ENCODE data around the gene MOB3A.

Gene MOB3A

DNA sequence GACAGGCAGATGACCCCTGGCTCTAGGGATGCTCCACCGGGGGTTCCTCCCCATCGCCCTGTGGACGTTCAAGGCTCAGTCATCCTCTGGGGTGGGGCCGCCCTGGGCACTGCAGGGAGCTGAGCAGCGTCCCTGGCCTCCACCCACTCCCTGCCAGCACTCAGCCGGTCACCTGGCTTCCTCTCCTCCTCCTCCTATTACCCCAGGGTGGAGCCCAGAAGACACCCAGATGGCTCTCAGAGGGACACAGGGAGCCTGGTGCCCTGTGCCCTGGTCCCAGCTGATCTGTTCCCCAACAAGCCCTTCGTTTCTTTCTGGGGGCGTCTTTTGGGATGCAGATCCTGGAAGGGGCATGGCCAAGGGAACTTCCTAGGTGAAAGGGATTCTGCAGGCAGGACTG, 41.4 kb downstream of the MOB3A start:
- no peak overlapping the region for H3K4me3 ChIP-seq (ENCODE audit: low read length)
- H3F3A ChIP-seq (ENCODE audit: insufficient read depth, low read length), result peaks cover 12% of the 10 kb centered on the region; the same call in 1 of the 2 replicates
- no peak overlapping the region for H3K4me2 ChIP-seq (ENCODE audit: low read depth, low read length)
- H3K9me3 ChIP-seq (replicated peaks; ENCODE audit: insufficient read depth, low read length), result no peaks in the 10 kb centered on the region
- TF ChIP-seq EZH2 (optimal IDR thresholded peaks at IDR 0.05; ENCODE audit: low read depth, low read length) (no peak), EZH2phosphoT487 (IDR thresholded peaks at IDR 0.05; ENCODE audit: low read length) (no peak), CTCF (IDR thresholded peaks at IDR 0.05; ENCODE audit: low read length) (no peak)
- peaks cover 25% of the 10 kb centered on the region for H3K4me1 ChIP-seq (ENCODE audit: low read length)
- no peak overlapping the region for H3K9ac ChIP-seq (ENCODE audit: low read length)
- no peak overlapping the region for H3K27ac ChIP-seq (ENCODE audit: low read length)
- H4K20me1 ChIP-seq (ENCODE audit: insufficient read depth, low read length), result no peaks in the 10 kb centered on the region
- no peak overlapping the region for H2AFZ ChIP-seq (ENCODE audit: low read length)
- no peaks in the 10 kb centered on the region for H3K27me3 ChIP-seq (replicated peaks; ENCODE audit: insufficient read depth, low read length)
- DNase-seq, result no peak
- peaks cover 14% of the 10 kb centered on the region for H3K79me2 ChIP-seq (ENCODE audit: low read length)
- no peaks in the 10 kb centered on the region for H3K36me3 ChIP-seq (replicated peaks; ENCODE audit: insufficient read depth, low read length)
- no peaks in the 10 kb centered on the region for H3K9me2 ChIP-seq (replicated peaks; ENCODE audit: insufficient read depth, low read length)

DNA sequence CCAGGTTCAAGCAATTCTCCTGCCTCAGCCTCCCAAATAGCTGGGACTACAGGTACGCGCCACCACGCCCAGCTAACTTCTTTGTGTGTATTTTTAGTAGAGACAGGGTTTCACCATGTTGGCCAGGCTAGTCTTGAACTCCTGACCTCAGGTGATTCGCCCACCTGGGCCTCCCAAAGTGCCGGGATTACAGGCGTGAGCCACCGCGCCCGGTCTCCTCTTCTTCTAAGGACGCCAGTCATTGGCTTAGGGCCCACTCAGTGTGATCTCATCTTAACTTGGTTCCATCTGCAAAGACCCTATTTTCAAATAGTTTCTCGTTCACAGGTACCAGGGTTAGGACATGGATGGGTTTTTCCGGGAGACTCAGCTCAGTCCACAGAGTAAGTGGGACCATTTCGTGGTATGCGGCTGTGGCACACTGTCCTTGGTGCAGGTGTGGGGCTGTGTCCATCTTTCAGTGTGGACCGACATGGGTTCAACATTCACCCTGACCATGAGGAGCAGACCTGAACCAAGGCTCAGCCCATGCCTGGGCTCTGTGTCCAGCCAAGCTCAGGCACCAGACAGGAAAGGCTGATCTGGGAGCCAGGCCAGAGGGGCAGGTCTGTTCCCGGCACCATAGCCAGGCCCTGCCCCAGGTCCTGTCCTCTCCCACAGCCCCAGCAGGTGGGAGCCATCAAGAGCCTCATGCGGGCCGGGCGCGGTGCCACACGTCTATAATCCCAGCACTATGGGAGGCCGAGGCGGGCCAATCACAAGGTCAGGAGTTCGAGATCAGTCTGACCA, 42.3 kb downstream of the MOB3A start:
- no peaks in the 10 kb centered on the region for H3K36me3 ChIP-seq (replicated peaks; ENCODE audit: insufficient read depth, low read length)
- TF ChIP-seq CTCF (IDR thresholded peaks at IDR 0.05; ENCODE audit: low read length) (no peak), EZH2phosphoT487 (IDR thresholded peaks at IDR 0.05; ENCODE audit: low read length) (no peak), EZH2 (optimal IDR thresholded peaks at IDR 0.05; ENCODE audit: low read depth, low read length) (no peak)
- H4K20me1 ChIP-seq (ENCODE audit: insufficient read depth, low read length), result peaks cover 8% of the 10 kb centered on the region; the same call in 1 of the 2 replicates
- DNase-seq, result no peak
- H3K27me3 ChIP-seq (replicated peaks; ENCODE audit: insufficient read depth, low read length), result no peaks in the 10 kb centered on the region
- no peak overlapping the region for H3K4me2 ChIP-seq (ENCODE audit: low read depth, low read length)
- H3K79me2 ChIP-seq (ENCODE audit: low read length), result peaks cover 20% of the 10 kb centered on the region
- H3K9me2 ChIP-seq (replicated peaks; ENCODE audit: insufficient read depth, low read length), result no peaks in the 10 kb centered on the region
- peaks cover 32% of the 10 kb centered on the region for H3K4me1 ChIP-seq (ENCODE audit: low read length)
- H3K9ac ChIP-seq (ENCODE audit: low read length), result no peak overlapping the region
- no peak overlapping the region for H3K4me3 ChIP-seq (ENCODE audit: low read length)
- no peaks in the 10 kb centered on the region for H3K9me3 ChIP-seq (replicated peaks; ENCODE audit: insufficient read depth, low read length)
- H2AFZ ChIP-seq (ENCODE audit: low read length), result no peak overlapping the region
- H3K27ac ChIP-seq (ENCODE audit: low read length), result no peak overlapping the region
- peaks cover 12% of the 10 kb centered on the region; the same call in 1 of the 2 replicates for H3F3A ChIP-seq (ENCODE audit: insufficient read depth, low read length)

- Histone ChIP-seq H4K20me1 (ENCODE audit: insufficient read depth, low read length) (peaks cover 10% of the 10 kb centered on the region; the same call in 1 of the 2 replicates), H3K4me2 (ENCODE audit: low read depth, low read length) (peak overlapping the region; percentile 99), H2AFZ (ENCODE audit: low read length) (peak overlapping the region; percentile 90), H3K27ac (ENCODE audit: low read length) (peak overlapping the region; percentile 19; the same call in 1 of the 2 replicates), H3K4me3 (ENCODE audit: low read length) (peak overlapping the region; percentile 70), H3K79me2 (ENCODE audit: low read length) (peaks cover 37% of the 10 kb centered on the region), H3K9me3 (replicated peaks; ENCODE audit: insufficient read depth, low read length) (no peaks in the 10 kb centered on the region), H3K27me3 (replicated peaks; ENCODE audit: insufficient read depth, low read length) (no peaks in the 10 kb centered on the region), H3K9me2 (replicated peaks; ENCODE audit: insufficient read depth, low read length) (no peaks in the 10 kb centered on the region), H3K4me1 (ENCODE audit: low read length) (peaks cover 32% of the 10 kb centered on the region), H3K36me3 (replicated peaks; ENCODE audit: insufficient read depth, low read length) (no peaks in the 10 kb centered on the region), H3F3A (ENCODE audit: insufficient read depth, low read length) (0 out of 2 replicates have a peak, but pooled peaks cover 8% of the 10 kb centered on the region), H3K9ac (ENCODE audit: low read length) (peak overlapping the region; percentile 64)
- DNase-seq, result no peak
- TF ChIP-seq EZH2 (optimal IDR thresholded peaks at IDR 0.05; ENCODE audit: low read depth, low read length) (no peak), CTCF (IDR thresholded peaks at IDR 0.05; ENCODE audit: low read length) (no peak), EZH2phosphoT487 (IDR thresholded peaks at IDR 0.05; ENCODE audit: low read length) (no peak)
Measured at GRCh38 chr19:2051773-2052704, 44.1 kb downstream of the MOB3A start.
